Fibroblast of lung (primary cell): ENCODE results near the gene MRE11. TPM values are rescaled to one million over a fixed set of nuclear protein-coding genes. Genes with fewer than 3 reads are reported as not detected.
"Not testable (repeated sequence)": the region's sequence is repeated elsewhere in the genome, so short reads cannot be mapped to it uniquely, and the experiment has no call there.

Source experiments
- DNase-seq, 2 donors: peaks; one replicate each; pipeline versions ENCODE4 v3.0.0 to v3.0.0-alpha.2; 2010; ENCODE audit warnings: low read depth in 2 of 2
- H2AFZ ChIP-seq: 2 replicates; pipeline ENCODE4 v1.5.1; 2012; ENCODE audit warnings: low read length, control low read depth, inconsistent platforms
- H3K27ac ChIP-seq: 2 replicates; pipeline ENCODE4 v1.5.1; 2011; ENCODE audit warnings: low read length, control low read depth; ENCODE audit not compliant: insufficient read depth
- H3K27me3 ChIP-seq: 2 replicates; pipeline ENCODE4 v1.5.1; 2011; ENCODE audit warnings: mild to moderate bottlenecking, low read length; ENCODE audit not compliant: control insufficient read depth, insufficient read depth
- H3K36me3 ChIP-seq: 2 replicates; pipeline ENCODE4 v1.5.1; 2011; ENCODE audit warnings: low read length; ENCODE audit not compliant: control insufficient read depth, insufficient read depth
- H3K4me1 ChIP-seq: 2 replicates; pipeline ENCODE4 v1.5.1; 2011; ENCODE audit warnings: low read length; ENCODE audit not compliant: control insufficient read depth, insufficient read depth; ENCODE audit errors: extremely low read depth
- H3K4me2 ChIP-seq: 2 replicates; pipeline ENCODE4 v1.5.1; 2011; ENCODE audit warnings: low read length, control low read depth; ENCODE audit not compliant: insufficient read depth; ENCODE audit errors: extremely low read depth
- H3K4me3 ChIP-seq, 4 experiments: fragments of 200-600 bp in 1 of 4; sonication (generic) in 1 of 4; replicated peaks in 1 of 4; 2 replicates each; pipeline ENCODE4 v1.5.1; 2011 to 2016; ENCODE audit warnings: low read length in 4 of 4, low read depth in 3 of 4, mild to moderate bottlenecking in 3 of 4, control low read depth in 2 of 4, inconsistent platforms in 1 of 4, mixed read lengths in 1 of 4; ENCODE audit not compliant: insufficient read depth in 1 of 4; ENCODE audit errors: control extremely low read depth in 1 of 4
- H3K79me2 ChIP-seq: 2 replicates; pipeline ENCODE4 v1.5.1; 2012; ENCODE audit warnings: mild to moderate bottlenecking, low read length, inconsistent platforms; ENCODE audit not compliant: control insufficient read depth, insufficient read depth
- H3K9ac ChIP-seq: 2 replicates; pipeline ENCODE4 v1.5.1; 2011; ENCODE audit warnings: mild to moderate bottlenecking, low read length, control low read depth; ENCODE audit not compliant: insufficient read depth
- H3K9me3 ChIP-seq: 2 replicates; pipeline ENCODE4 v1.5.1; 2012; ENCODE audit warnings: low read depth, low read length; ENCODE audit not compliant: control insufficient read depth, insufficient read depth
- H4K20me1 ChIP-seq: 2 replicates; pipeline ENCODE4 v1.5.1; 2011; ENCODE audit warnings: low read length; ENCODE audit not compliant: control insufficient read depth, insufficient read depth; ENCODE audit errors: extremely low read depth
- EZH2 ChIP-seq: IDR thresholded peaks from 2 replicates; pipeline ENCODE4 v1.5.1; 2012; ENCODE audit warnings: low read length, control low read depth, mild to moderate bottlenecking; ENCODE audit errors: missing control alignments
- polyA plus RNA-seq, 2 donors: library from polyadenylated mRNA; depleted of rRNA in 1 of 2; stranded (reverse) in 1 of 2; unstranded in 1 of 2; fragments of >200 nt; gene quantifications; 2 replicates each; pipeline ENCODE4 v1.2.1, GENCODE V29; 2011 to 2012; ENCODE audit warnings: missing spikeins in 1 of 2
- total RNA-seq: library from RNA; depleted of rRNA; stranded (reverse); fragments of >200 nt; gene quantifications from 2 replicates; pipeline ENCODE4 v1.2.1, GENCODE V29; 2014
- TF ChIP-seq, protein P1 (sequence below), 2 donors: IDR thresholded peaks in 1 of 2; conservative IDR thresholded peaks in 1 of 2; 1 replicate in 1 of 2; 2 replicates in 1 of 2; pipeline ENCODE4 v1.5.1; 2011 to 2012; ENCODE audit warnings: low read length in 2 of 2, control low read depth in 1 of 2, inconsistent platforms in 1 of 2, low read depth in 1 of 2, mild to moderate bottlenecking in 1 of 2

Gene MRE11
- total and polyA plus RNA-seq, 2 donors (not counting 1 experiment from before 2014, with no cell fraction given): 6.9 to 7.4 TPM

GRCh38 chr11:94398101-94398500 lies 95.5 kb downstream of the MRE11 start:
- Histone ChIP-seq H4K20me1 (no peaks in the 10 kb centered on the region), H3K27ac (no peak overlapping the region), H3K79me2 (no peaks in the 10 kb centered on the region), H3K27me3 (peaks cover 32% of the 10 kb centered on the region), H3K4me2 (no peak overlapping the region), H3K4me1 (no peaks in the 10 kb centered on the region), H3K36me3 (no peaks in the 10 kb centered on the region), H3K4me3 (no peak overlapping the region), H3K9ac (no peak overlapping the region), H2AFZ (no peak overlapping the region), H3K9me3 (no peaks in the 10 kb centered on the region)
- DNase-seq: no peak
- TF ChIP-seq EZH2: no peak
- TF ChIP-seq, protein P1, sequence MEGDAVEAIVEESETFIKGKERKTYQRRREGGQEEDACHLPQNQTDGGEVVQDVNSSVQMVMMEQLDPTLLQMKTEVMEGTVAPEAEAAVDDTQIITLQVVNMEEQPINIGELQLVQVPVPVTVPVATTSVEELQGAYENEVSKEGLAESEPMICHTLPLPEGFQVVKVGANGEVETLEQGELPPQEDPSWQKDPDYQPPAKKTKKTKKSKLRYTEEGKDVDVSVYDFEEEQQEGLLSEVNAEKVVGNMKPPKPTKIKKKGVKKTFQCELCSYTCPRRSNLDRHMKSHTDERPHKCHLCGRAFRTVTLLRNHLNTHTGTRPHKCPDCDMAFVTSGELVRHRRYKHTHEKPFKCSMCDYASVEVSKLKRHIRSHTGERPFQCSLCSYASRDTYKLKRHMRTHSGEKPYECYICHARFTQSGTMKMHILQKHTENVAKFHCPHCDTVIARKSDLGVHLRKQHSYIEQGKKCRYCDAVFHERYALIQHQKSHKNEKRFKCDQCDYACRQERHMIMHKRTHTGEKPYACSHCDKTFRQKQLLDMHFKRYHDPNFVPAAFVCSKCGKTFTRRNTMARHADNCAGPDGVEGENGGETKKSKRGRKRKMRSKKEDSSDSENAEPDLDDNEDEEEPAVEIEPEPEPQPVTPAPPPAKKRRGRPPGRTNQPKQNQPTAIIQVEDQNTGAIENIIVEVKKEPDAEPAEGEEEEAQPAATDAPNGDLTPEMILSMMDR (conservative IDR thresholded peaks at IDR 0.05 in 1 of 2, IDR thresholded peaks at IDR 0.05 in 1 of 2; ENCODE audit: low read depth in 1 of 2, low read length in 2 of 2): no peak

- Histone ChIP-seq H3K4me1 (no peaks in the 10 kb centered on the region), H3K27ac (no peak overlapping the region), H2AFZ (no peak overlapping the region), H3K27me3 (peaks cover 23% of the 10 kb centered on the region), H3K79me2 (no peaks in the 10 kb centered on the region), H3K4me3 (no peak overlapping the region), H4K20me1 (no peaks in the 10 kb centered on the region), H3K9ac (no peak overlapping the region), H3K9me3 (no peaks in the 10 kb centered on the region), H3K36me3 (no peaks in the 10 kb centered on the region), H3K4me2 (no peak overlapping the region)
- TF ChIP-seq, protein P1 (conservative IDR thresholded peaks at IDR 0.05 in 1 of 2, IDR thresholded peaks at IDR 0.05 in 1 of 2; ENCODE audit: low read depth in 1 of 2, low read length in 2 of 2): no peak
- TF ChIP-seq EZH2: no peak
- no peak for DNase-seq
These were observed 97.4 kb downstream of the MRE11 start for GRCh38 chr11:94396282-94396681.

- not testable (repeated sequence) for DNase-seq, H3K9me3 ChIP-seq, H3K4me2 ChIP-seq, H4K20me1 ChIP-seq, H3K36me3 ChIP-seq, H3K4me1 ChIP-seq, H3K9ac ChIP-seq, H3K27ac ChIP-seq, H3K79me2 ChIP-seq, H3K27me3 ChIP-seq, H3K4me3 ChIP-seq, H2AFZ ChIP-seq
These were observed 101.7 kb downstream of the MRE11 start for GRCh38 chr11:94391937-94392336.
